ENCODE results near the gene MGAT4A. TPM values are rescaled to one million over a fixed set of nuclear protein-coding genes. Genes with fewer than 3 reads are reported as not detected.

The MGAT4A gene
- total and polyA plus RNA-seq, 9 of the 15 experiments (the other 6 are each of a cell fraction or from before 2014, with no cell fraction given): 0.03 to 0.53 (median 0.18) TPM; not detected in 2

GRCh38 chr2:98759338-98759737 is 28.4 kb upstream of the MGAT4A start:
- Histone ChIP-seq H3K36me3 (ENCODE audit: control insufficient read depth, insufficient read depth, low read length) (no peaks in the 10 kb centered on the region), H3K9me3 (replicated peaks; ENCODE audit: control insufficient read depth, insufficient read depth, low read depth, low read length) (no peaks in the 10 kb centered on the region), H3K4me3 (no peak overlapping the region), H4K20me1 (replicated peaks; ENCODE audit: control insufficient read depth, insufficient read depth, low read length) (no peaks in the 10 kb centered on the region; the same call in 1 of the 2 replicates), H3K27me3 (ENCODE audit: control insufficient read depth in 2 of 2, insufficient read depth in 2 of 2, low read length in 2 of 2) (peaks cover 0 to 24% of the 10 kb centered on the region in 2 experiments; a peak in 3 of 5 replicates), H3K4me2 (ENCODE audit: insufficient read depth, low read length) (no peak overlapping the region), H3K79me2 (ENCODE audit: control insufficient read depth, insufficient read depth, low read length) (no peaks in the 10 kb centered on the region), H3K27ac (ENCODE audit: extremely low read depth, low read depth, low read length) (no peak overlapping the region), H3K4me1 (replicated peaks in 1 of 2; ENCODE audit: control insufficient read depth in 2 of 2, insufficient read depth in 2 of 2, low read length in 2 of 2) (no peaks in the 10 kb centered on the region), H3K9me1 (ENCODE audit: control insufficient read depth, insufficient read depth, low read length) (no peaks in the 10 kb centered on the region), H3K9ac (ENCODE audit: insufficient read depth in 1 of 2, low read depth in 2 of 2, low read length in 2 of 2) (no peak overlapping the region), H2AFZ (ENCODE audit: low read depth, low read length) (no peak overlapping the region)
- ATAC-seq (no peak), FAIRE-seq (no peak), DNase-seq (ENCODE audit: extremely low read depth in 1 of 4, low spot score in 3 of 4) (no peak)
- 3% methylated on average over 2 of the region's 2 CpGs for WGBS (ENCODE audit: insufficient coverage, low coverage, missing lambda C conversion rate)
- TF ChIP-seq EZH2 (IDR thresholded peaks at IDR 0.05; ENCODE audit: borderline replicate concordance, low read depth, low read length) (no peak), LEF1 (IDR thresholded peaks at IDR 0.05) (no peak), POLR2G (IDR thresholded peaks at IDR 0.05; ENCODE audit: low read depth, low read length) (no peak), TSC22D4 (tag; IDR thresholded peaks at IDR 0.05) (no peak), HDAC6 (IDR thresholded peaks at IDR 0.05; ENCODE audit: low read depth, low read length) (no peak), ZSCAN29 (IDR thresholded peaks at IDR 0.05) (no peak)
- intact Hi-C loops (cut with micrococcal nuclease) (no loop called here), in situ Hi-C loops (cut with MboI) (no loop called here)
- ChIA-PET POLR2A (no interaction called here), CTCF (ENCODE audit: low intra/inter-chr PET ratio) (no interaction called here)
- BruUV-seq (replicated peaks): no TSS peak

GRCh38 chr2:98757904-98758421 is 27.0 kb upstream of the MGAT4A start:
- Histone ChIP-seq H3K27me3 (ENCODE audit: control insufficient read depth in 2 of 2, insufficient read depth in 2 of 2, low read length in 2 of 2) (peaks cover 0 to 24% of the 10 kb centered on the region in 2 experiments; a peak in 3 of 5 replicates), H3K4me2 (ENCODE audit: insufficient read depth, low read length) (no peak overlapping the region), H3K9me3 (replicated peaks; ENCODE audit: control insufficient read depth, insufficient read depth, low read depth, low read length) (no peaks in the 10 kb centered on the region), H3K4me1 (replicated peaks in 1 of 2; ENCODE audit: control insufficient read depth in 2 of 2, insufficient read depth in 2 of 2, low read length in 2 of 2) (no peaks in the 10 kb centered on the region), H4K20me1 (replicated peaks; ENCODE audit: control insufficient read depth, insufficient read depth, low read length) (no peaks in the 10 kb centered on the region; the same call in 1 of the 2 replicates), H3K4me3 (no peak overlapping the region), H3K36me3 (ENCODE audit: control insufficient read depth, insufficient read depth, low read length) (no peaks in the 10 kb centered on the region), H3K27ac (ENCODE audit: extremely low read depth, low read depth, low read length) (no peak overlapping the region), H3K9ac (ENCODE audit: insufficient read depth in 1 of 2, low read depth in 2 of 2, low read length in 2 of 2) (no peak overlapping the region), H2AFZ (ENCODE audit: low read depth, low read length) (no peak overlapping the region), H3K79me2 (ENCODE audit: control insufficient read depth, insufficient read depth, low read length) (no peaks in the 10 kb centered on the region), H3K9me1 (ENCODE audit: control insufficient read depth, insufficient read depth, low read length) (no peaks in the 10 kb centered on the region)
- intact Hi-C loops (cut with micrococcal nuclease) (no loop called here), in situ Hi-C loops (cut with MboI) (no loop called here)
- CTCF ChIA-PET (ENCODE audit: low intra/inter-chr PET ratio): no interaction called here
- TF ChIP-seq ARHGAP35 (IDR thresholded peaks at IDR 0.05; ENCODE audit: partially characterized antibody): no peak
- TF ChIP-seq TSC22D4 (tag; IDR thresholded peaks at IDR 0.05): no peak
- peak; percentile 68; the same call in 1 of the 2 replicates for TF ChIP-seq SPI1 (IDR thresholded peaks at IDR 0.05; ENCODE audit: borderline replicate concordance, low read depth, low read length)
- no peak for TF ChIP-seq MTF1 (CRISPR knock-in tag; IDR thresholded peaks at IDR 0.05; ENCODE audit: borderline replicate concordance)
- BruUV-seq (replicated peaks): no TSS peak
- FAIRE-seq (no peak), DNase-seq (ENCODE audit: extremely low read depth in 1 of 4, low spot score in 3 of 4) (no peak), ATAC-seq (no peak)
- POLR2A ChIA-PET: no interaction called here
- 0% methylated on average over 9 of the region's 9 CpGs for WGBS (ENCODE audit: insufficient coverage, low coverage, missing lambda C conversion rate)

Measured in K562 (cell line).